HepG2 (cell line): ENCODE data around the gene SLC8A2. TPM values are rescaled to one million over a fixed set of nuclear protein-coding genes. Genes with fewer than 3 reads are reported as not detected.

ENCODE experiments used
- HNRNPK ChIP-seq: fragments of 200-400 bp; formaldehyde crosslinking; IDR thresholded peaks from 2 replicates; pipeline ENCODE4 v1.6.1; 2018; ENCODE audit warnings: low read length, low read depth, moderate library complexity, mild to moderate bottlenecking; ENCODE audit not compliant: poor library complexity, severe bottlenecking
- NFKBIZ ChIP-seq: IDR thresholded peaks from 2 replicates; pipeline ENCODE4 v1.6.1; 2018; ENCODE audit warnings: missing genetic modification reagents, missing compliant biosample characterization
- SIN3A ChIP-seq: IDR thresholded peaks from 2 replicates; pipeline ENCODE4 v1.6.1; 2011; ENCODE audit warnings: low read depth, mild to moderate bottlenecking, control low read depth, low read length, borderline replicate concordance
- XRCC5 ChIP-seq: fragments of 200-400 bp; formaldehyde crosslinking; optimal IDR thresholded peaks from 2 replicates; pipeline ENCODE3; 2017; ENCODE audit warnings: mild to moderate bottlenecking, low read length
- ZNF44 ChIP-seq: sonication (generic); formaldehyde crosslinking; IDR thresholded peaks from 2 replicates; pipeline ENCODE4 v1.5.1; 2020; ENCODE audit warnings: mild to moderate bottlenecking, missing genetic modification reagents
- ZNF460 ChIP-seq: sonication (generic); formaldehyde crosslinking; IDR thresholded peaks from 2 replicates; pipeline ENCODE4 v1.5.1; 2020; ENCODE audit warnings: missing genetic modification reagents, mild to moderate bottlenecking, borderline replicate concordance
- ZNF629 ChIP-seq: sonication (generic); formaldehyde crosslinking; conservative IDR thresholded peaks from 2 replicates; pipeline ENCODE4 v1.5.0; 2020; ENCODE audit warnings: missing genetic modification reagents
- ZSCAN25 ChIP-seq: sonication (generic); formaldehyde crosslinking; IDR thresholded peaks from 2 replicates; pipeline ENCODE4 v1.8.0; 2022; ENCODE audit warnings: mild to moderate bottlenecking, missing genetic modification reagents
- polyA plus RNA-seq, 8 experiments: library from polyadenylated mRNA; depleted of rRNA in 3 of 8; stranded (reverse) in 7 of 8; unstranded in 1 of 8; fragments of >200 nt; fragmentation: Illumina TruSeq in 4 of 8; extraction: Trizol in 4 of 8; gene quantifications; 2 replicates each; pipeline versions ENCODE4 v1.2.1 to v1.2.3, GENCODE V29; 2011 to 2016; ENCODE audit warnings: low read depth in 4 of 8, missing spikeins in 1 of 8, mixed read lengths in 1 of 8; ENCODE audit not compliant: insufficient read depth in 1 of 8
- total RNA-seq, 5 experiments: library from RNA; depleted of rRNA; stranded (reverse); fragments of >200 nt; fragmentation: Illumina TruSeq; extraction: Trizol; gene quantifications; 2 replicates each; pipeline ENCODE4 v1.2.3, GENCODE V29; 2016; ENCODE audit warnings: low read depth in 1 of 5
- TF ChIP-seq, protein P1 (sequence below), 2 experiments: sonication (generic) in 1 of 2; formaldehyde crosslinking in 1 of 2; IDR thresholded peaks; 2 replicates each; pipeline versions ENCODE4 v1.4.0 to v1.6.1; 2016 to 2020; ENCODE audit warnings: borderline replicate concordance in 1 of 2, low read depth in 1 of 2, mild to moderate bottlenecking in 1 of 2, missing genetic modification reagents in 1 of 2
- TF ChIP-seq, protein P2 (sequence below): sonication (generic); formaldehyde crosslinking; IDR thresholded peaks from 2 replicates; pipeline ENCODE4 v1.4.0; 2020; ENCODE audit warnings: missing genetic modification reagents, borderline replicate concordance
- TF ChIP-seq, protein P3 (sequence below): sonication (generic); formaldehyde crosslinking; IDR thresholded peaks from 2 replicates; pipeline ENCODE4 v1.4.0; 2020; ENCODE audit warnings: mild to moderate bottlenecking, missing genetic modification reagents
- TF ChIP-seq, protein P4 (sequence below): IDR thresholded peaks from 2 replicates; pipeline ENCODE4 v1.6.1; 2016; ENCODE audit warnings: low read depth
- TF ChIP-seq, protein P5 (sequence below): sonication (generic); formaldehyde crosslinking; IDR thresholded peaks from 2 replicates; pipeline ENCODE4 v1.4.0; 2020; ENCODE audit warnings: missing genetic modification reagents, borderline replicate concordance

SLC8A2 gene
- total and polyA plus RNA-seq, 2 of the 13 experiments (the other 11 are each of a cell fraction or from before 2014, with no cell fraction given): 0.02 TPM; not detected in 1

DNA sequence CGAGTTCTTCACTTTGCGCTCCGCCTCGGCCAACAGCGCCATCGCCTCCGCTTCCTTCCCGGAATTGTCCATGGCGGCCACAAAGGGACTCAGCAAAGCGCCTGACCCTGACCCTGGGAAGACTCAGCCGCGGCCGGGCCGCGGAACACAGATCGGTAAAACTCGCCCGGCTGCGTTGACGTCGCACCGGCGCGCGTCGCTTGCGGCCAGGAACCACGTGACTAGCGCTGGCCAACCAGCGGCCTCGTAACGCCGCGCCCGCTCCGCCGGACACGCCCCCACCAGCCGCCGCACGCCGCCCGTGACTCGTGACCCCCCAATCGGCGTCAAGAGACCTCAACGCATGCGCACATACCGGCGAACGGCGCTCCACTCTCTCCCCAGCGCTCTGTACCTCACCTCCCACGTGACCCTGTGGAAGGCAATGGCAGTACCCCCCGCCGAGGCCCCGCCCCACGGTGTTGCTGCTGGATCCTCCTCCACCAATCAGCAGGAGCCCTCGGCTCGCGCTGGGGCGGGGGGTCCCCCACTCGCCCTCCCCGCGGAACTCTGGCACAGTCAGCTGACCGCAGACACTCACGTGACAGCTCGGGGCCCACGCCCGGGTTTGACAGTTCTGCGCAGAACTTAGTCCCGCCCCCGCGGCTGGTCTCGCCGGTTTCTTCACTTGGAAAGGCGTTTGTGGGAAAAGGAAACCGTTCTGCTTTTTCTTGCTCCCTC, 43.3 kb upstream of the SLC8A2 start, which contains the start of gene NAPA (continued):
- TF ChIP-seq NFKBIZ (CRISPR knock-in tag) (no peak), SIN3A (peak; percentile 96), ZSCAN25 (CRISPR knock-in tag) (peak; percentile 54; the same call in 1 of the 2 replicates), HNRNPK (peak; percentile 45), ZNF629 (CRISPR knock-in tag) (0 out of 2 replicates have a peak, but pooled peaks have one; percentile 17), ZNF44 (CRISPR knock-in tag) (peak; percentile 28; the same call in 1 of the 2 replicates), XRCC5 (peak; percentile 90), ZNF460 (CRISPR knock-in tag) (no peak)
- TF ChIP-seq, protein P1, sequence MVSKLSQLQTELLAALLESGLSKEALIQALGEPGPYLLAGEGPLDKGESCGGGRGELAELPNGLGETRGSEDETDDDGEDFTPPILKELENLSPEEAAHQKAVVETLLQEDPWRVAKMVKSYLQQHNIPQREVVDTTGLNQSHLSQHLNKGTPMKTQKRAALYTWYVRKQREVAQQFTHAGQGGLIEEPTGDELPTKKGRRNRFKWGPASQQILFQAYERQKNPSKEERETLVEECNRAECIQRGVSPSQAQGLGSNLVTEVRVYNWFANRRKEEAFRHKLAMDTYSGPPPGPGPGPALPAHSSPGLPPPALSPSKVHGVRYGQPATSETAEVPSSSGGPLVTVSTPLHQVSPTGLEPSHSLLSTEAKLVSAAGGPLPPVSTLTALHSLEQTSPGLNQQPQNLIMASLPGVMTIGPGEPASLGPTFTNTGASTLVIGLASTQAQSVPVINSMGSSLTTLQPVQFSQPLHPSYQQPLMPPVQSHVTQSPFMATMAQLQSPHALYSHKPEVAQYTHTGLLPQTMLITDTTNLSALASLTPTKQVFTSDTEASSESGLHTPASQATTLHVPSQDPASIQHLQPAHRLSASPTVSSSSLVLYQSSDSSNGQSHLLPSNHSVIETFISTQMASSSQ (IDR thresholded peaks at IDR 0.05; ENCODE audit: low read depth): 0 out of 2 replicates have a peak, but pooled peaks have one; percentile 16
- TF ChIP-seq, protein P1 (CRISPR knock-in tag; IDR thresholded peaks at IDR 0.05; ENCODE audit: borderline replicate concordance): peak; percentile 71; the same call in 1 of the 2 replicates
- TF ChIP-seq, protein P2, sequence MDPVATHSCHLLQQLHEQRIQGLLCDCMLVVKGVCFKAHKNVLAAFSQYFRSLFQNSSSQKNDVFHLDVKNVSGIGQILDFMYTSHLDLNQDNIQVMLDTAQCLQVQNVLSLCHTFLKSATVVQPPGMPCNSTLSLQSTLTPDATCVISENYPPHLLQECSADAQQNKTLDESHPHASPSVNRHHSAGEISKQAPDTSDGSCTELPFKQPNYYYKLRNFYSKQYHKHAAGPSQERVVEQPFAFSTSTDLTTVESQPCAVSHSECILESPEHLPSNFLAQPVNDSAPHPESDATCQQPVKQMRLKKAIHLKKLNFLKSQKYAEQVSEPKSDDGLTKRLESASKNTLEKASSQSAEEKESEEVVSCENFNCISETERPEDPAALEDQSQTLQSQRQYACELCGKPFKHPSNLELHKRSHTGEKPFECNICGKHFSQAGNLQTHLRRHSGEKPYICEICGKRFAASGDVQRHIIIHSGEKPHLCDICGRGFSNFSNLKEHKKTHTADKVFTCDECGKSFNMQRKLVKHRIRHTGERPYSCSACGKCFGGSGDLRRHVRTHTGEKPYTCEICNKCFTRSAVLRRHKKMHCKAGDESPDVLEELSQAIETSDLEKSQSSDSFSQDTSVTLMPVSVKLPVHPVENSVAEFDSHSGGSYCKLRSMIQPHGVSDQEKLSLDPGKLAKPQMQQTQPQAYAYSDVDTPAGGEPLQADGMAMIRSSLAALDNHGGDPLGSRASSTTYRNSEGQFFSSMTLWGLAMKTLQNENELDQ: no peak
- TF ChIP-seq, protein P3, sequence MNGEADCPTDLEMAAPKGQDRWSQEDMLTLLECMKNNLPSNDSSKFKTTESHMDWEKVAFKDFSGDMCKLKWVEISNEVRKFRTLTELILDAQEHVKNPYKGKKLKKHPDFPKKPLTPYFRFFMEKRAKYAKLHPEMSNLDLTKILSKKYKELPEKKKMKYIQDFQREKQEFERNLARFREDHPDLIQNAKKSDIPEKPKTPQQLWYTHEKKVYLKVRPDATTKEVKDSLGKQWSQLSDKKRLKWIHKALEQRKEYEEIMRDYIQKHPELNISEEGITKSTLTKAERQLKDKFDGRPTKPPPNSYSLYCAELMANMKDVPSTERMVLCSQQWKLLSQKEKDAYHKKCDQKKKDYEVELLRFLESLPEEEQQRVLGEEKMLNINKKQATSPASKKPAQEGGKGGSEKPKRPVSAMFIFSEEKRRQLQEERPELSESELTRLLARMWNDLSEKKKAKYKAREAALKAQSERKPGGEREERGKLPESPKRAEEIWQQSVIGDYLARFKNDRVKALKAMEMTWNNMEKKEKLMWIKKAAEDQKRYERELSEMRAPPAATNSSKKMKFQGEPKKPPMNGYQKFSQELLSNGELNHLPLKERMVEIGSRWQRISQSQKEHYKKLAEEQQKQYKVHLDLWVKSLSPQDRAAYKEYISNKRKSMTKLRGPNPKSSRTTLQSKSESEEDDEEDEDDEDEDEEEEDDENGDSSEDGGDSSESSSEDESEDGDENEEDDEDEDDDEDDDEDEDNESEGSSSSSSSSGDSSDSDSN (CRISPR knock-in tag): peak; percentile 41; the same call in 1 of the 2 replicates
- TF ChIP-seq, protein P4, sequence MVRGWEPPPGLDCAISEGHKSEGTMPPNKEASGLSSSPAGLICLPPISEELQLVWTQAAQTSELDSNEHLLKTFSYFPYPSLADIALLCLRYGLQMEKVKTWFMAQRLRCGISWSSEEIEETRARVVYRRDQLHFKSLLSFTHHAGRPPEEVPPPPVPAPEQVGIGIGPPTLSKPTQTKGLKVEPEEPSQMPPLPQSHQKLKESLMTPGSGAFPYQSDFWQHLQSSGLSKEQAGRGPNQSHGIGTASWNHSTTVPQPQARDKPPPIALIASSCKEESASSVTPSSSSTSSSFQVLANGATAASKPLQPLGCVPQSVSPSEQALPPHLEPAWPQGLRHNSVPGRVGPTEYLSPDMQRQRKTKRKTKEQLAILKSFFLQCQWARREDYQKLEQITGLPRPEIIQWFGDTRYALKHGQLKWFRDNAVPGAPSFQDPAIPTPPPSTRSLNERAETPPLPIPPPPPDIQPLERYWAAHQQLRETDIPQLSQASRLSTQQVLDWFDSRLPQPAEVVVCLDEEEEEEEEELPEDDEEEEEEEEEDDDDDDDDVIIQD (CRISPR knock-in tag): peak; percentile 38; the same call in 1 of the 2 replicates
- TF ChIP-seq, protein P5, sequence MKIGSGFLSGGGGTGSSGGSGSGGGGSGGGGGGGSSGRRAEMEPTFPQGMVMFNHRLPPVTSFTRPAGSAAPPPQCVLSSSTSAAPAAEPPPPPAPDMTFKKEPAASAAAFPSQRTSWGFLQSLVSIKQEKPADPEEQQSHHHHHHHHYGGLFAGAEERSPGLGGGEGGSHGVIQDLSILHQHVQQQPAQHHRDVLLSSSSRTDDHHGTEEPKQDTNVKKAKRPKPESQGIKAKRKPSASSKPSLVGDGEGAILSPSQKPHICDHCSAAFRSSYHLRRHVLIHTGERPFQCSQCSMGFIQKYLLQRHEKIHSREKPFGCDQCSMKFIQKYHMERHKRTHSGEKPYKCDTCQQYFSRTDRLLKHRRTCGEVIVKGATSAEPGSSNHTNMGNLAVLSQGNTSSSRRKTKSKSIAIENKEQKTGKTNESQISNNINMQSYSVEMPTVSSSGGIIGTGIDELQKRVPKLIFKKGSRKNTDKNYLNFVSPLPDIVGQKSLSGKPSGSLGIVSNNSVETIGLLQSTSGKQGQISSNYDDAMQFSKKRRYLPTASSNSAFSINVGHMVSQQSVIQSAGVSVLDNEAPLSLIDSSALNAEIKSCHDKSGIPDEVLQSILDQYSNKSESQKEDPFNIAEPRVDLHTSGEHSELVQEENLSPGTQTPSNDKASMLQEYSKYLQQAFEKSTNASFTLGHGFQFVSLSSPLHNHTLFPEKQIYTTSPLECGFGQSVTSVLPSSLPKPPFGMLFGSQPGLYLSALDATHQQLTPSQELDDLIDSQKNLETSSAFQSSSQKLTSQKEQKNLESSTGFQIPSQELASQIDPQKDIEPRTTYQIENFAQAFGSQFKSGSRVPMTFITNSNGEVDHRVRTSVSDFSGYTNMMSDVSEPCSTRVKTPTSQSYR: peak; percentile 12; the same call in 1 of the 2 replicates
